ENCODE data around the gene QTRT2.

QTRT2 gene

GRCh38 chr3:114127517-114127916 lies 71.0 kb downstream of the QTRT2 start:
- no peak for DNase-seq

GRCh38 chr3:114128231-114128630 lies 71.7 kb downstream of the QTRT2 start:
- DNase-seq, result peak; percentile 49

DNA sequence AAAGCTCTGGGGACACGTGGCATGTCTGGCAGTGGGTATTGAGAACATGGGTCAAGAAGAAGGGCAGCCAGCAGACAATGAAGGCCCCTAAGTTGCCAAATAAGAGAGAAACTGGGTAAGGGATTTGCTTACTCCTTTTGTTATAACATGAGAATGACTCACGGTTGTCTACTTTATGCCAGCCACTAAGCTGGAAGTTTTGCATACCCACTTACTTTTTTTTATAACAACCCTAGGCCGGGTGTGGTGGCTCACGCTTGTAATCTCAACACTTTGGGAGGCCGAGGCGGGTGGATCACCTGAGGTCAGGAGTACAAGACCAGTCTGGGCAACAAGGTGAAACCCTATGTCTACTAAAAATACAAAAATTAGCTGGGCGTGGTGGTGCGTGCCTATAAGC lies 72.3 kb downstream of the QTRT2 start:
- no peak for DNase-seq

DNA sequence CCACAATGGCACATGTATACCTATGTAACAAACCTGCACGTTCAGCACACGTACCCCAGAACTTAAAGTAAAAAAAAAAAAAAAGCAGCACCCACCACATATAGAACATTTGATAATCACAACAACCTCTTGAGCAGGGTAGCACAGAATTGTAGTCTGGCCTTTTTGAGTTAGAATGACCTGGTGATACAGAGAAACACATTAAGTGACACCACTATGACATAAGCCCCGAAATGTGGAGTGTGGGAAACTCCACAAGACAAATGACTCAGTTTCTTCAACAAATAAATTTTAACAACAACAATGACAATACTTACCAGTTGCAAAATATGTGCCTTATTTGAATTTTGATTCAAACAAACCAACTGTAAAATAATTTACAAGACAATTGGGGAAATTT lies 76.0 kb downstream of the QTRT2 start:
- DNase-seq, result no peak

DNA sequence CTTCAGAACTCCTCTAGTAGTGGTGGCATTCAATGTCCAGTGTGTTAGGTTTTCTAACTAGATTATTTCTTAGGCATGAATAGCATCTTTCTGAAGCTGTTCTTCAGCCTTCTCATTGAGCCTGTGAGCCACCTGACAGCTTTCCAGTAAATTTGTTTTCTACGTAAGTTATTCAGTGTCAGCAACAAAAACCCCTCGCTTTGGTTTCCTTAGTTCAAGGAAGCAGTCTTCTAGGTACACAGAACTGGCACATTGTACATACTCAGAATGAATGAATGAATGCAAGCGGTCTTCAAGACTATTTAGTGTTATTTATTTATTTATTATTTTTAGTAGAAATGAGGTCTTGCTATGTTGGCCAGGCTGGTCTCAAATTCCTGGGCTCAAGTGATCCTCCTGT lies 77.4 kb downstream of the QTRT2 start:
- DNase-seq, result no peak

Data from fibroblast of skin of right biceps (primary cell).